ENCODE results near the gene HPS4. TPM values are rescaled to one million over a fixed set of nuclear protein-coding genes. Genes with fewer than 3 reads are reported as not detected.

Gene HPS4
- total RNA-seq, 1 experiment from 2014 or later = 26.2 TPM

GRCh38 chr22:26477341-26477731 is 6.2 kb downstream of the HPS4 start:
- in situ Hi-C loops (cut with HindIII; ENCODE audit: low pct_unique_long_range_greater_than_20kb, low sequenced_read_pairs) (no loop called here), intact Hi-C loops (cut with micrococcal nuclease; ENCODE audit: unreplicated experiment) (no loop called here)

GRCh38 chr22:26476705-26477340 is 6.8 kb downstream of the HPS4 start:
- Histone ChIP-seq H3K4me3 (ENCODE audit: low read depth in 2 of 2, low read length in 2 of 2) (no peak overlapping the region), H3K27ac (ENCODE audit: low read length) (no peak overlapping the region), H3K36me3 (ENCODE audit: control insufficient read depth, insufficient read depth, low read length) (peaks cover 6% of the 10 kb centered on the region; the same call in 1 of the 2 replicates), H3K4me1 (ENCODE audit: control insufficient read depth, insufficient read depth, low read length) (peaks cover 18% of the 10 kb centered on the region), H3K27me3 (ENCODE audit: control insufficient read depth, insufficient read depth, low read length) (no peaks in the 10 kb centered on the region), H3K9me3 (ENCODE audit: control insufficient read depth, insufficient read depth, low read depth, low read length) (no peaks in the 10 kb centered on the region)
- ATAC-seq (no peak), DNase-seq (ENCODE audit: low read depth, low spot score) (no peak)
- no TSS peak for BruUV-seq (replicated peaks)
- TF ChIP-seq REST (IDR thresholded peaks at IDR 0.05; ENCODE audit: insufficient read depth in 1 of 2, low read depth in 2 of 2, low read length in 1 of 2) = no peak
- TF ChIP-seq TCF7L2 (IDR thresholded peaks at IDR 0.05; ENCODE audit: low read depth, low read length) = no peak
- TF ChIP-seq SIN3A (IDR thresholded peaks at IDR 0.05; ENCODE audit: borderline replicate concordance, insufficient read depth, low read depth, low read length) = no peak
- no peak for TF ChIP-seq POLR2AphosphoS5 (IDR thresholded peaks at IDR 0.05; ENCODE audit: low read depth, low read length)
- TF ChIP-seq CTCF (IDR thresholded peaks at IDR 0.05) = no peak
- ChIA-PET CTCF (no interaction called here), POLR2A (interaction anchor here (0.7 kb wide), 1 partner anchor 35 kb away, joined by 5 read pairs; no protein-coding TSS in a partner anchor)
- in situ Hi-C loops (cut with HindIII; ENCODE audit: low pct_unique_long_range_greater_than_20kb, low sequenced_read_pairs) (no loop called here), intact Hi-C loops (cut with micrococcal nuclease; ENCODE audit: unreplicated experiment) (no loop called here)

More at GRCh38 chr22:26477341-26477731, 6.2 kb downstream of the HPS4 start:
- no peak for TF ChIP-seq CTCF (IDR thresholded peaks at IDR 0.05)
- TF ChIP-seq POLR2AphosphoS5 (IDR thresholded peaks at IDR 0.05; ENCODE audit: low read depth, low read length) = no peak
- no peak for TF ChIP-seq REST (IDR thresholded peaks at IDR 0.05; ENCODE audit: insufficient read depth in 1 of 2, low read depth in 2 of 2, low read length in 1 of 2)
- TF ChIP-seq TCF7L2 (IDR thresholded peaks at IDR 0.05; ENCODE audit: low read depth, low read length) = no peak
- no peak for TF ChIP-seq SIN3A (IDR thresholded peaks at IDR 0.05; ENCODE audit: borderline replicate concordance, insufficient read depth, low read depth, low read length)
- no peak for DNase-seq (ENCODE audit: low read depth, low spot score)
- H3K36me3 ChIP-seq (ENCODE audit: control insufficient read depth, insufficient read depth, low read length) = peaks cover 2% of the 10 kb centered on the region; the same call in 1 of the 2 replicates
- ChIA-PET CTCF (no interaction called here), POLR2A (no interaction called here)
- no peaks in the 10 kb centered on the region for H3K9me3 ChIP-seq (ENCODE audit: control insufficient read depth, insufficient read depth, low read depth, low read length)
- no peaks in the 10 kb centered on the region for H3K27me3 ChIP-seq (ENCODE audit: control insufficient read depth, insufficient read depth, low read length)
- peaks cover 23% of the 10 kb centered on the region for H3K4me1 ChIP-seq (ENCODE audit: control insufficient read depth, insufficient read depth, low read length)
- H3K27ac ChIP-seq (ENCODE audit: low read length) = no peak overlapping the region
- no TSS peak for BruUV-seq (replicated peaks)
- no peak overlapping the region for H3K4me3 ChIP-seq (ENCODE audit: low read depth in 2 of 2, low read length in 2 of 2)
- ATAC-seq = no peak

All from Panc1 (cell line).